ENCODE measurements around the gene NDRG3. TPM values are rescaled to one million over a fixed set of nuclear protein-coding genes. Genes with fewer than 3 reads are reported as not detected.
A peak's percentile ranks its signal among the peaks of the same experiment; 100 is the strongest.

NDRG3 gene
- 10 to 100 TPM; 20.4 to 20.8 TPM for total RNA-seq
- polyA plus RNA-seq, result 10 to 100 TPM; 12.2 to 15.0 TPM
- long read RNA-seq, donor 1, transcript NDRG3-201 (16 exons, 2,964 nt), result major isoform, 9 of 10 reads
- long read RNA-seq, donor 1, partial matches to known transcripts, result 0 of 10 reads
- long read RNA-seq, donor 1, other reads (novel, unspliced or antisense), result 0 of 10 reads
- long read RNA-seq, donor 2, partial matches to known transcripts, result 0 of 2 reads
- long read RNA-seq, donor 2, other reads (novel, unspliced or antisense), result 0 of 2 reads
- long read RNA-seq, donor 3, partial matches to known transcripts, result 0 of 1 reads
- long read RNA-seq, donor 3, other reads (novel, unspliced or antisense), result 0 of 1 reads
- long read RNA-seq, donor 4, partial matches to known transcripts, result 0 of 1 reads
- long read RNA-seq, donor 4, other reads (novel, unspliced or antisense), result 0 of 1 reads
- long read RNA-seq, donor 5, partial matches to known transcripts, result 0 of 3 reads
- long read RNA-seq, donor 5, other reads (novel, unspliced or antisense), result 0 of 3 reads

DNA sequence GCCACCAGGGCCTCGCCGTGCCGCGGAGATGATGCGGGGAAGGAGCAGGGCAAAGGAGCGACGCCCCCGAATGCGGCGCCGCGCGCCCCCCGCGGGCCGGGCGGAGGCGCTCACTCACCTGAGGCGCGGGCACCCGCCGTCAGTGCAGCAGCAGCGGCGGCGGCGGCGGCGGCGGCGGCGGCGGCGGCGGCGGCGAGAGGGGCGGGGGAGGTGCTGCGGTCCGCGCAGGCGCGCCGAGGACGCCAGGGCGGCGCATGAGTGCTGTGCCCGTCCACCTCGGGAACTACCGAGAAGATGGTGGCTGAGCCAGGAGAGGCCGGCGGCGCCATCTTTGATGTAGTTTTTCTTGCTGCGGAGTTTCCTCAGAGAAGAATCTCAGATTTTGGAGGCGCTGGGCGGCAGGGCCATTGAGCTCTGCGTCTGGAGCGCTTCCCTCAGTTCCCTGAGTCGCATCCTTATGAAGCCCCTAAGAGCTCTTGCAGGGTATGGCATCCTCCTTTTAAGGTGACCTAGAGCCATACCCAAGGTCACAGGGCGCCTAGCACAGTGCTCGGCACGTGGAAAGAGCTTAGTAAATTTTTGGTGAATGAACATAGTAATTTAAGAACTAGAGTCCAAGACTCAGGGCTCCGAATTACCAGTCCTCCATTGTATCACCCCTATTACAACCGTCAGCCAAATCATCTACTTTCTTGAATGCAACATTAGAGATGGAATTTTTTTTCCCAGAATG is at the start of gene NDRG3:
NDRG3 (minus strand) TSS at position 164 of the 733 bp plus-strand sequence. CDS start 24,355 bp downstream, outside the sequence.
- H3K27ac ChIP-seq (ENCODE audit: low read depth in 1 of 2, low read length in 1 of 2), result peak within 1 kb of the TSS; percentile 74 to 90
- no peaks in the 10 kb centered on the region for H3K27me3 ChIP-seq (ENCODE audit: control insufficient read depth in 3 of 3, insufficient read depth in 3 of 3, low read length in 2 of 3)
- peaks cover 0 to 4% (median 0%) of the 10 kb centered on the region in 4 donors for H3K36me3 ChIP-seq (ENCODE audit: control insufficient read depth in 4 of 4, insufficient read depth in 4 of 4, low read length in 4 of 4)
- peak within 1 kb of the TSS in 1 of 2 donors; percentile 88 for H3K9ac ChIP-seq (ENCODE audit: insufficient read depth in 1 of 2, low read length in 2 of 2)
- TF ChIP-seq, protein P1, sequence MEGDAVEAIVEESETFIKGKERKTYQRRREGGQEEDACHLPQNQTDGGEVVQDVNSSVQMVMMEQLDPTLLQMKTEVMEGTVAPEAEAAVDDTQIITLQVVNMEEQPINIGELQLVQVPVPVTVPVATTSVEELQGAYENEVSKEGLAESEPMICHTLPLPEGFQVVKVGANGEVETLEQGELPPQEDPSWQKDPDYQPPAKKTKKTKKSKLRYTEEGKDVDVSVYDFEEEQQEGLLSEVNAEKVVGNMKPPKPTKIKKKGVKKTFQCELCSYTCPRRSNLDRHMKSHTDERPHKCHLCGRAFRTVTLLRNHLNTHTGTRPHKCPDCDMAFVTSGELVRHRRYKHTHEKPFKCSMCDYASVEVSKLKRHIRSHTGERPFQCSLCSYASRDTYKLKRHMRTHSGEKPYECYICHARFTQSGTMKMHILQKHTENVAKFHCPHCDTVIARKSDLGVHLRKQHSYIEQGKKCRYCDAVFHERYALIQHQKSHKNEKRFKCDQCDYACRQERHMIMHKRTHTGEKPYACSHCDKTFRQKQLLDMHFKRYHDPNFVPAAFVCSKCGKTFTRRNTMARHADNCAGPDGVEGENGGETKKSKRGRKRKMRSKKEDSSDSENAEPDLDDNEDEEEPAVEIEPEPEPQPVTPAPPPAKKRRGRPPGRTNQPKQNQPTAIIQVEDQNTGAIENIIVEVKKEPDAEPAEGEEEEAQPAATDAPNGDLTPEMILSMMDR (IDR thresholded peaks at IDR 0.05; ENCODE audit: control extremely low read depth, extremely low read depth), result no peak
- peaks cover 0 to 7% (median 0%) of the 10 kb centered on the region in 5 donors for H3K4me1 ChIP-seq (ENCODE audit: control insufficient read depth in 5 of 5, insufficient read depth in 5 of 5, low read length in 5 of 5)
- ATAC-seq (ENCODE audit: insufficient read depth, low FRiP score), result peak; percentile 99
- peak within 1 kb of the TSS; percentile 80 for H3K4me3 ChIP-seq
- WGBS, 2 donors, result 3 to 7% methylated on average over 31 to 63 of the region's 63 CpGs
- no peaks in the 10 kb centered on the region for H3K9me3 ChIP-seq (ENCODE audit: control insufficient read depth in 4 of 4, insufficient read depth in 3 of 4, low read length in 3 of 4)
- DNase-seq, result peak; percentile 95 to 97 (median 96)

DNA sequence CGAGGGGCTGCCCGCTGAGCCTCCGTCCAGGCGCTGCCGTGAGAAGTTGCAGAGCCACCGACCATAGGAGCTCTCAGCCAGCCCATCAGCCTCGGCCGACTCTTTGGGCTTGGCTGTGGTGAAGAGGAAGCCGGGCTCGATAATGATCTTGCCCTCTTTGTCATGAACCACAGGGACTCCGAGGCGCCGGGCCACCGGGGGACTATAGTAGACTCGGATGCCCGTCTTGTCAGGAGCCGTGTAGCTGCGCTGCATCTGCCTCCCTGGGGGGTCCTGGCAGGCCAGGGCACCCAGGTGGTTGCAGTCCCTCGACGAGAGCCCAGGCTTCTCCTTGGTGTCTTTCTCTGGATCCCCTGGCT is 48.2 kb upstream of the NDRG3 start:
- Histone ChIP-seq H3K27ac (ENCODE audit: low read depth in 1 of 2, low read length in 1 of 2) (no peak overlapping the region), H3K27me3 (ENCODE audit: control insufficient read depth in 3 of 3, insufficient read depth in 3 of 3, low read length in 2 of 3) (no peaks in the 10 kb centered on the region), H3K4me1 (ENCODE audit: control insufficient read depth in 5 of 5, insufficient read depth in 5 of 5, low read length in 5 of 5) (no peaks in the 10 kb centered on the region), H3K4me3 (no peak overlapping the region), H3K36me3 (ENCODE audit: control insufficient read depth in 4 of 4, insufficient read depth in 4 of 4, low read length in 4 of 4) (peaks cover 13 to 44% (median 41%) of the 10 kb centered on the region in 4 donors), H3K9me3 (ENCODE audit: control insufficient read depth in 4 of 4, insufficient read depth in 3 of 4, low read length in 3 of 4) (no peaks in the 10 kb centered on the region), H3K9ac (ENCODE audit: insufficient read depth in 1 of 2, low read length in 2 of 2) (no peak overlapping the region)
- DNase-seq (no peak), ATAC-seq (ENCODE audit: insufficient read depth, low FRiP score) (no peak)
- WGBS, 2 donors, result 92% methylated on average over 15 to 20 of the region's 20 CpGs
- TF ChIP-seq, protein P1 (IDR thresholded peaks at IDR 0.05; ENCODE audit: control extremely low read depth, extremely low read depth), result no peak

DNA sequence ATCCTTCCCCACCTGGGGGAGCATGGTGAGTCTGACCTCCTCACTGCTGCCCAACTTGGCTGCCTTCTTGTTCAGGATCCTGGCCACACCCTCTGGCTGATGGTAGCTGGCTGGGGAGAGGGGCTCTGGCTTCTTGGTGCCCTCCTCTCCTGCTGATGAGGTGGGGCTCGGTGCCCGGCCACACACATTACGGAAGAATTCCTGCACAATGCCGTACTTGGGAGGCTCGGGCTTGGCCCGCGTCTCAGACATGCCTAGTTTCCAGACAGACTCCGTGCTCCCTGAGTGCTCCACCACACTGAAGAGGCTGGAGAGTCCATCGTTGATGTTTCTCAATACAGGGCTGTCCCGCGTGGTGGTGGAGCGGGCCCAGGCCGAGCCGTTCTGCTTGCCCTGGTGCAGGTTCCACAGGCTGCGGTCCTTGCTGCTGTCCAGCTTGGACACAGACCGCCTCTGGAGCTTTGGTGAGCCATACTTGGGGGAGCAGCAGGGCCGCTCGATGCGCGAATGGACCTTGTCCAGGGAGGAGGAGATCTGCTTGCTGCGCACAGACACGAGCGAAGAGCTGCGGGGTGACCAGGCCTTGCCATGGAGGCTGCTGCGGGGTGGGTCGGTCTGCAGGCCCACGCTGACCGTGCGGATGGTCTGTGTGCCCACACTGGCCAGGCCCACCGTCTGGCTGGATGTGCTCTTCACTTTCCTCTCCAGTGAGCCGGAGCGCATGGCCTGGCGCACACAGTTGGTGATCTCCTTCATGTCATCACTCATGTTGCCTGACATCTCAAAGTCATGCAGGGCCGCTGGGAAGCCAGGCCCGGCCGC is 47.6 kb upstream of the NDRG3 start:
- no peak overlapping the region for H3K4me3 ChIP-seq
- WGBS, 2 donors, result 95 to 97% methylated on average over 36 of the region's 36 CpGs
- H3K9ac ChIP-seq (ENCODE audit: insufficient read depth in 1 of 2, low read length in 2 of 2), result no peak overlapping the region
- no peaks in the 10 kb centered on the region for H3K9me3 ChIP-seq (ENCODE audit: control insufficient read depth in 4 of 4, insufficient read depth in 3 of 4, low read length in 3 of 4)
- DNase-seq (no peak), ATAC-seq (ENCODE audit: insufficient read depth, low FRiP score) (no peak)
- H3K27me3 ChIP-seq (ENCODE audit: control insufficient read depth in 3 of 3, insufficient read depth in 3 of 3, low read length in 2 of 3), result no peaks in the 10 kb centered on the region
- no peaks in the 10 kb centered on the region for H3K4me1 ChIP-seq (ENCODE audit: control insufficient read depth in 5 of 5, insufficient read depth in 5 of 5, low read length in 5 of 5)
- TF ChIP-seq, protein P1 (IDR thresholded peaks at IDR 0.05; ENCODE audit: control extremely low read depth, extremely low read depth), result no peak
- no peak overlapping the region for H3K27ac ChIP-seq (ENCODE audit: low read depth in 1 of 2, low read length in 1 of 2)
- peaks cover 10 to 43% (median 40%) of the 10 kb centered on the region in 4 donors for H3K36me3 ChIP-seq (ENCODE audit: control insufficient read depth in 4 of 4, insufficient read depth in 4 of 4, low read length in 4 of 4)

Data from lung (tissue), 16 donors.